HK-2 (cell line): ENCODE results near the gene TMEM205.

Source experiments
- DNase-seq: peaks from one replicate; pipeline ENCODE4 v3.0.0-alpha.2; 2018; ENCODE audit not compliant: unreplicated experiment

TMEM205 gene

GRCh38 chr19:11299946-11300810 lies 45.9 kb downstream of the TMEM205 start:
- DNase-seq, result no peak

- DNase-seq, result no peak
These were observed 49.8 kb downstream of the TMEM205 start for GRCh38 chr19:11296264-11296663.

- DNase-seq, result no peak
These were observed 50.3 kb downstream of the TMEM205 start, which contains the start of gene TSPAN16 for GRCh38 chr19:11295665-11296245. TSS of gene TSPAN16 (plus strand) at chr19:11296160. CDS start at chr19:11296298, 138 bp downstream.

GRCh38 chr19:11295180-11295579 lies 50.9 kb downstream of the TMEM205 start:
- DNase-seq, result no peak

- DNase-seq, result peak; percentile 98
These were observed 52.4 kb downstream of the TMEM205 start for GRCh38 chr19:11293433-11294389.
